SIG-M5 treated with dmso at 0.1 percent for 504 hours (cell line): ENCODE results near the gene GAL3ST2.
A peak's percentile ranks its signal among the peaks of the same experiment; 100 is the strongest.
"Not testable (repeated sequence)": the region's sequence is repeated elsewhere in the genome, so short reads cannot be mapped to it uniquely, and the experiment has no call there.

Experiments
- DNase-seq: peaks from one replicate; lab custom pipeline; 2025; ENCODE audit not compliant: unreplicated experiment; lab: John Stamatoyannopoulos, UW

Gene GAL3ST2

DNA sequence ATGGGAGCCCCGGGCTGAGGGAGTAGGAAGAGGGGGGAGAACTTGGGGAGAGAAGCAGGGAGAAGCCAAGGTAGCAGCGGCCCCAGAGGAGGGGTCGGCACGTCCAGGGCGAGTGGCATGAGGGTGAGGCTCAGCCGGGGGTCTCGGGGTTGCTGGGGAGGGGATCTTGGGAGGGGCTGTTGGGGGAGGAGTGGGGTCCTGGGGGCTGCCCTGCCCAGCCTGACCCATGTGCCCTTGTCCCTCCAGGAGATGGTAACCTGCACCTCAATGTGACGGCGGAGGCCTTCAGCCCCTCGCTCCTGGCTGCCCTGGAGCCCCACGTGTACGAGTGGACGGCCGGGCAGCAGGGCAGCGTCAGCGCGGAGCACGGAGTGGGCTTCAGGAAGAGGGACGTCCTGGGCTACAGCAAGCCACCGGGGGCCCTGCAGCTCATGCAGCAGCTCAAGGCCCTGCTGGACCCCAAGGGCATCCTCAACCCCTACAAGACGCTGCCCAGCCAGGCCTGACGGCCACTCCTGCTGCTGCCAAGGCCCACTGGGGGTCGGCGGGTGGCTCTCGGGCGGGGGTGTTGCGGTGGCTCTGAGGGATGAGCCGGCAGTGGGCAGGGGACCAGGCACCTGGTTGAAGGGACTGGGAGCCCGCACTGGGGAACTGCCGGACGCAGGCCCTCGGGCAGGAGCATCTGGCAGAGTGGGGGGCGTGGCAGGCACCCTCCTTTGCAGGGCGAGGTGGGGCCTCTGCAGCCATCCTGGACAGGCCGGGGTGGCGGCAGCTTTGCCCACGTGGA is 9.0 kb upstream of the GAL3ST2 start:
- no peak for DNase-seq

DNA sequence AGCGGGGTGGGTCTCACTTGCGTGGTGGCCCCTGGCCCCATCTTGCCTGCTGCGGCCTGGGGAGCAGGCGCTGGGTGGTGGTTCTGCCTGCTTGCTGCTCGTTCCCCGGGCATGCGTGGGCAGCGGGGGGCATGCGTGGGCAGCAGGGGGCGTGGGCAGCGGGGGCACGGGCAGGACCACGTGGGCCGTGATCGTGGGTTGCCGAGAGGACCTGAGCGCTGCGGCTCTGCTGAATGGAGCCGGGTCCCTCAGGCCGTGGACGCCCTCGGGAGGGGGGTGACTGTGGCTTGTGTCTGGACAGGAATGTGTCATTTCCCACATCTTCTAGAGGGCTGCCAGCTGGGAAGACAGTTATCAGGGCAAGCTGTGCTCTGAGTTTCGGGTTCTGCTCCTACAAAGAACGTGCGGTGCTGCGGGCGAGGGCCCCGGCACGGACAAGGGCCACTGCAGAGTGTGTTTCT is 8.3 kb upstream of the GAL3ST2 start:
- DNase-seq, result no peak

DNA sequence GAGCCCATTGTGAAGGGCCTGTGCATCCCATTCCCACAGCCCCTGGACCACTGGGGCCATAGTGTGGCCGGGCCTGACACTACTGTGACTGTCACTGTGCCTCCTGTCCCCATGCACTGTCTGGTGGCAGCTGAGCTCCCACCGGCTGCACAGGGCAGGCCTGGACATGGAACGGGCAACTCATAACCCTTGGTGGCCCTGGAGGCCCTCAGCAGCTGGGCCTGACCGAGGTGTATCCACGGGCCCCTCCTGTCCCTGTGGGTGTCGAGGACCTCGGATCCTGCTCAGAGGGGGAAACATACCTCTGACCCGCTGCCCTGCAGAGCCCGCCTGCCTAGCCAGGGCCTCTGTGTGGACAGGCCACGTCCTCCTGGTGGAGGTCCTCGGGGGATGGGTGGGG is 7.8 kb upstream of the GAL3ST2 start:
- DNase-seq, result no peak

DNA sequence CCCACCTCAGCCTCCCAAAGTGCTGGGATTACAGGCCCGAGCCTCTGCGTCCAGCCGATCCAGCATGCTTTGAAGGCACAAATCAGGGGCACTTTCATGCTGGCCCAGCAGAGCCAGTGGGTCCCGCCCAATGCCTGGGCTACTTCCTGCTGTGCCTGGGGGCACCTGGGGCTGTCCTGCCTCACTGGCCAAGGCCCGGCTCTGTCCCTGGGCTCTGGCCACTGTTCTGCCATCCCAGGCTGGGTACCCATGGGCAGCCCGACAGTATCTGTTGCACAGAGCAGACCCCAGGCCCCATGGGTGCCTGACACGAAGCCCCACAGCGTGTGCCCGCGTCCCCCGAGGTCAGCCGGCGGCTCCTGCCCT is 6.8 kb upstream of the GAL3ST2 start:
- DNase-seq, result no peak

DNA sequence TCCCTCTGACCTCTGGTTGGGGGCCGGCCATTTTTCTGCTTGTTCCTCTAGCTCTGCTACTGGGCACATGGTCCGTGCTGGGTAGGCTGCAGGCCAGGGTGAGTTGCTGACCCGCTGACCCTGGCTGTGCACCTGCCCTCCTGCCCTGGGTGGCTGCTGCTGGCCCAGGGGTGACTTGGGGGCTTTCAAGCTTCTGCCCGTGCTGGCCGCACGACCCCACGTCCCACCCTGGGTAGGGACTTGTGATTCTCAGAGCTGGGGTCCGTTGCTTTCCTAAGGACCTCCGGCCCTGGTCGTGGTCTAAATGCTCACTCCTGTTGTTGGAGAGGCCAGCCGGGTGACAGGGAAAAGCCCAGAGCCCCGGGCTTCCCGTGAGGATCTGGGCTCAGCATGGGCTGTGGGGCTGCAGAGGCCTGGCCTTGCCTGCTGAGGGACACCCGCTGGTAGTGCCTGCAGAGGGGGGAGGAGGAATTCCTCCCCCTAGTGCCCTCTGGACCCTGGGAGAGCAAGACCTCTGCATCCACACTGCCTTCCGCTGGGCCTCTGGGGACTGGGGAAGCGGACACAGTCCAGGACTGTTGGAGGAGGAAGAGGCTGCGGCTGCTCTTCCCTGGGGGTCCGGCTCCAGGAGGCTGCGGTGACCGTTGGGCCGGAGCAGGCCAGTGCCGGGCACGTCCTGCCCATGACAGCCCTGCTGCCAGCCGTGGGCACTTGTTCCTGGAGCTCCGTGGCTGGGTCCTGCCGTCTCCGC is 6.3 kb upstream of the GAL3ST2 start:
- no peak for DNase-seq

DNA sequence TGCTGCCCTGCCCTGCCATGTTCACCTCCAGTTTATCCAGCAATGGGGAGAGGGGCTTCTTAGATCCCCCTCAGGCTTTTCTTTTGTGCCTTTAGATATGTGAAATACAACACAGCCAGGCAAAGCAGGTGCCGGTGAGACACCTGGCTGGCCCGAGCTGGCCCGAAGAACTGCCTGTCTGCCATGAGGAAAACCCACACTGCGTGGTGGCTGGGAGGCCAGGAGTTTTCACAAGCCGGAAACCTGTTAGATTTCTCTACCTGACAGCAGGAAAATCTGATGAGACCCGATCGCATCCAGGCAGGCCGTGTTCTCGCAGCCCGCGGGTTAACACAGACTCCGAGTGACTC is 5.7 kb upstream of the GAL3ST2 start:
- no peak for DNase-seq

DNA sequence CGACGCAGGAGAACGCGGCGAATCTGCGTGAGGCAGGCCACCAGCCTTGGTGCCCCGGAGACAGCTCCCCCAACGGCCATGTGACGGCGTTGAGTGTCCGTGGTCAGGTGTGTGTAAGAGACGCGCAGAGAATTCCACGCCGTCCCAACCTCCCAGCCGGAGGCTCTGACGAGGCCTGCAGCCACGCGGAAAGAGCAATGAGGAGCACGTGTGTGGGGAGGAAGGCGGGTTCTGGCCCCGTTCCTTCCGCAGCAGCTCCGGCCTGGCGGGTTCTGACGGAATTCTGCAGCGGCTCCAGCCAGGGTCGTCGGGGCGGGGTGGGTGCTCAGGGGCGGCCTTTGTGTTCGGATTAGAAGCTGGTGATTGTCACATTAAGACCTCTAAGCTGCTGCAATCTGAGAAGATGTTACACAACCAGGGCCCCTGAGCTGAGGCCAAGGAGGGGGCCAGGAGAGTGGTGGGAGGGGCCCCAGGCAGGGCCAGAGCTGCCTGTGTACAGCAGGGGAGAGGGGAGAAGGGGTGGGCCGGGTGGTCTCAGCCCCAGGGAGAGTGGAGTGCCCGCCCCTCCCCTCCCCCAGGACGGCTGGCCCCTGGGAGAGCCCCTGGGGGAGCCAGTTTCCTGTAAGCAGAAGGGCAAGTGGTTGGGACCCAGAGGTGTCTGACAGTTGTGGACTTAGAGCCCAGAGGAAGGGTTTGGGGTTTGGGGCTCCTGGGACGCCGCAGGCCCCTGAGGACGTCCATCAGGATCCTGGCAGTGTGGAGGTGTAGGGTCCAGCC is 5.1 kb upstream of the GAL3ST2 start:
- DNase-seq, result peak; percentile 31

DNA sequence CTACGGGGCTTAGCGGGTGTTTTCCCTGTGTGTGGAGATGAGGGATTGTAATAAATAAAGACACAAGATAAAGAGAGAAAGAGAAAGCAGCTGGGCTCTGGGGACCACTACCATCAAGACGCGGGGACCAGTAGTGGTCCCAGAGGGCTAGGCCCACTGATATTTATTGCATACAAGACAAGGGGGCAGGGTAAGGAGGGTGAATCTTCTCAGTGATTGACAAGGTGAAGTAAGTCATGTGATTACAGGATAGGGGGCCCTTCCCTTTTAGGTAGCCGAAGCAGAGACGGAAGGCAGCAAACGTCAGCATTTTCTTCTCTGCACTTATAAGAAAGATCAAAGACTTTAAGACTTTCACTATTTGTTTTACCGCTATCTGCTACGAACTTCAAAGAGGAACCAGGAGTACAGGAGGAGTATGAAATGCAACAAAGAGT is 4.5 kb upstream of the GAL3ST2 start:
- no peak for DNase-seq

DNA sequence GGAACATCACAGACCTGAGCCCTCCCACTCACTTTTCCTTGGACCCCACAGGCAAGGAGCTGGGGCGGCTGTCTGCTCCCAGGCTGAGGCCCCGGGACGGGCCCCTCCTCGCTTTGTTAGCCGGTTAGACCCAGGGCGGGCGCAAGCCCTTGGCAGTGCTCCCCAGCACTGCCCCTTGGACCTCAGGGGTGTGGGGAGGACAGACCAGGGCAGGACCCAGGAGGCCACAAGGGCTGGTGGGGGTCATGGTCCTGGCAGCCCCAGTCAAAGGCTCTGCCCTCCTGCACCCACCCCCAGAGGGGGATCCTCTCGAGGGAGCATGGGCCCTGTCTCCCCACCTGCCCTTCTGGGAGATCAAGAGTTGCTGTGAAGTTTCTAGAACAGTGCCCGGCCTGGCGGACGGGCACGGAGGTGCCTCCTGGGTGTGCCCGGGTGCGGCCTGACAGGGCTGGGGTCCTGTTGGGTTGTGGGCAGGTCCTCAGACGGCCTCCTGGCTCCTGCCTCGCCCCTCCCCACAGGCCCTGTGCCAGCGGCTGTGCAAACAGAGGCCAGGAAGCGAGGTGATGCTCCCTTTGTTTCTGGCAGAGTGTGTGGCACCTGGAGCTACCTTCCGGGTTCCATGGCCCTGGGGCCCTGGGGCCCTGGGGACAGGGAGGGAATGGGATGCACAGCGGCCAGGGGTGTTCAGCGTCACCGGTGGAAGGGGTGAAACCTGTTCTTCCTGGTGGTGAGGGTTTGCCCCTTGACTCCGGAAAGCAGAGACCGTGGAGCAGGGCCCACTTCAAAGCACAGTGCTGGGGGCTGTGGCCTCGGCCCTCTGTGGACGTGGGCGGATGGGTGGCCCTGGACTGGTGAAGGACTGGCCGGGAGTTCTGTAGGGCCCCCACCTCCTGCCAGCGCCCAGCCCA is 2.9 kb upstream of the GAL3ST2 start:
- peak; percentile 15 for DNase-seq

DNA sequence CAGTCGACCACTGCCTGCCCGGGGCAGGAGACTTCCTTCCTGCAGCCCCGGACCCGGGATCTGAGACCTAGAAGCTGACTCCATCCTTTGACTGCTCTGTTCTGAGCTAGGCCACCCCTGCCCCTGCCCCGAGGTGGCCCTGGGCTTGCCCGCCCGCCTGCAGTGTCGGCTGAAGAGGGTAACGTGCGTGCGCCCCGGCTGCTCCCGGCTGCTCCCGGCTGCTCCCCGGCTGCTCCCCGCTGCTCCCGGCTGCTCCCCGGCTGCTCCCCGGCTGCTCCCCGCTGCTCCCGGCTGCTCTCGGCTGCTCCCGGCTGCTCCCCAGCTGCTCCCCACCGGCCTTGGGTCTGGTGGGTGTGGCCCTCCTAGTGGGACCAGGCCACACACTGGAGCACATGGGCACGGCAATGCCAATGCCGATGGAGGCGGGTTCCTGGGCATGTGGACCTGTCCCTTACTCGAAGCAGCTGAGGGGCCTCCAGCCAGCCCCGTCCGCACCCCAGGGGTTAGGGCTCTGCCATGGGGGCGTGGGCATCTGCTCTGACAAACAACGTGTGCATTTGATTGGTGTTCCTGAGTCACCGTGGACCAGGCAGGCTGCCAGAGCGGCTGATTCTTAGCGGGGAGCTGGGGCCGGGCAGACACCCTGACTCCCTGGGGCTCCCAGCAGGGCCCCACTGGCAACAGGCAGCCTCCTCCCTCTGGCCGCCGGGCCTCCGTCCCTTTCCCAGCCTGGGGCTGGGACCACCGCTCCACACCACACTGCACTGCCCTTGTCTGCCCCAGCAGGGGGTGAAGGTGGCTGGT is 2.0 kb upstream of the GAL3ST2 start:
- DNase-seq, result no peak

DNA sequence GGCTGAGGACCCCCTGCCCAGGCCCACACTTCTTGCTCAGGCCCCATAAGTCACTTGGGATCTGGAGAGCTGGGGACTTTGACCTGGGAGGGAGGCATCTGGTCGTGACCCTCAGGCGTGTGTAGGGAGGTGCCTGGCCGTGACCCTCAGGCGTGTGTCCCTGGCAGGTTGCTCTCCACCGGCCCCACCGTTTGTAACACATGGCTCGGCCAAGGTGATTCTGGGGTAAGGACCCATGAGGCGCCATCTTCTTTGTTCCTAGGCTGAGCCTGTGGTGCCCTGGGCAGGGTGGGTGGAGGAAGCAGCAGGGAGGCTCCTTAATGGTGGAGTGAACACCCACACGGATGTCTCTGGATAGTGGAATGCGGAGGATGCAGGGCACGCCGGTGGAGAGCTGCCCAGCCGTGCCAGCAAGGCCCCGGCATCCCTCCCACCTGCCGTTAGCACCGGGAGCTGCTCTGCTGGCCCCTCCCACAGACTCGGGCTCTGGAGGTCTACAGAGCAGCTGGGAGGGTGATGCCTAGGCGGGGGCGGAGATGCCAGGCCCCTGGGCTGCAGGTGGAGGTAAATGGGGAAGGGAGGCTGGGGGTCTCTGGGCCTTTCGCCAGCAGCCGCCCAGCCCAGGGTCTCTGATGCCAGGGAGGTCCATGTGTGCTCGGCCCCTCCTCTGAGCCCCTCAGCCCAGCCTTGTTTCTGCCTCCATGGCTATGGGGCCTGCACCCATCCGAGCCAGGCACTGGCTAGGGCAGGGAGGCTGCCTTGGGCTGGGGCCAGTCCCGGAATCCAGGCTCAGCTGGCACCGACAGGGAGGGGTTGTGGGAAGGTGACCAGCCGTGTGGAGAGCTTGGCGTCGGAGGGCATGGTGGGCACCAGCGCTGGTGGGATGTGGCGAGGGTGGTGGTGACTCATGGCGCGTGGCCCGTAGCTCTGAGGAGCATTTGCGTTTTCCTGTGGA is 1.1 kb upstream of the GAL3ST2 start:
- no peak for DNase-seq

DNA sequence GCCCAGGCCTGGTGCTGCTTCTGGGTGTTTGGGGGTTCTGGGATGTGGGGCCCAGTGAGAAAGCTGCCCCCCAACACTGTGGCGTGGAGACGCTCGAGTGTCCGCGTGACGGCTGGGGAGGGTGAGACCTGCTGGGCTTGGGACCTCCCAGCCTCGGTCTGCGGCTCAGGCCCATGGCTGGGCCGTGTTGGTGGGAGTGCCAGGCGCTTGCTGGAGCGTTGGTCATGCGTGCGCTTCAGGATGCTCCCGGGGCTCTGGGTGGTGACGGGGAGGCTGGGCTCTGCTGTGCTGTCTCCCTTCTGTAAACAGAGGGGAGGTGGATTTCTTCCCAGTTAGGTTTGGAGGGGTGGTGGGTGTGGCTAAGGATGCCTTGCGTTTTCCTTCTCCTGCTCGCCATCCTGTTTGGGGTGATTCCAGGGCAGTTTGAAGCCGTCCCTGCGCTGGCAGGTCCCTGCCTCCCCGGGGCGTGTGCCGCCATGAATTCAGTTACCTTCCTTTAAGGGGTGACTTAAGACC is 606 bp downstream of the GAL3ST2 start:
- no peak for DNase-seq

DNA sequence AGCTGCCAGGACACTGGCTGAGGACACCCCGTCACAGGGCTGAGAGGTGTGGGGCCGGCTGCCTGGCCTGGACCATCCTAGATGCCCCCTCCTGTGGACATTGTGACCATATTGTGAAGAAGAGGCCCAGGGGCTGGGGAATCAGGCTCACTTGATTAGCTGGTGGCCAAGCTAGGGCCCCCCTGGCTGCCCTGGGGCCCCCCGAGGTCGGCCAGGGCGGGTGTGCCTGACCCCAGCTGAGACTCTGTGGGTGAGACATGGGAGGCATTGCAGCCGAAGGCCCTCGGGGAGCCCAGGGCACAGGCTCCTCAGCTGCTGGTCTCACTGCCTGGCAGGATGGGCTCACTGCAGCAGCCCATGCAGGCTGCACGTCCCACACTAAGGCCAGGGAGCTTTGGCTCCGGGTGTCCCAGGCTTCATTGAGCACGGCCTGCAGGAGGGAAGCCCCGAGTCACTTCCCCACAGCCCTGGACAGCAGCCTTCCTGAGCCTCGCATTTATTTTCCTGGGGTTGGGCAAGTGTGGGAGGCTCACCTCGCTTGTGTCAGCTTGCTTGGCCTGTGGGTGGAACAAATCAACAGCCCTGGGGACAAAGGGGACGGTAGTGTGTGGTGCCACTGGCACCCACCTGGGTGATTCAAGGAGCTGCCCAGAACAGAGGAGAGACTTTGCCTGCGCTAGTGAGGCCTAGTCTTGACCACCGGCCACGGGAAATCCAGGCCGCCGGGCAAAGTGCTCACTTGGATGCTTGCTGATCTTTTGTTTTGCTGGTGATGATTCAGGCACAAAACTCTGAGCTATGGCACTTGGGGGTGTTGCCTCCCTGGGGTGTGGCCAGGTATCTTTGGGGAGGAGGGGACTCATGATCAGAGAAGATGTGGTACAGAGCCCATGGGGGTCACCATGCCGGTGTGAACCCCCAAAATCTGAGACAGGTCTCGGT is 1.3 kb downstream of the GAL3ST2 start:
- DNase-seq, result no peak

DNA sequence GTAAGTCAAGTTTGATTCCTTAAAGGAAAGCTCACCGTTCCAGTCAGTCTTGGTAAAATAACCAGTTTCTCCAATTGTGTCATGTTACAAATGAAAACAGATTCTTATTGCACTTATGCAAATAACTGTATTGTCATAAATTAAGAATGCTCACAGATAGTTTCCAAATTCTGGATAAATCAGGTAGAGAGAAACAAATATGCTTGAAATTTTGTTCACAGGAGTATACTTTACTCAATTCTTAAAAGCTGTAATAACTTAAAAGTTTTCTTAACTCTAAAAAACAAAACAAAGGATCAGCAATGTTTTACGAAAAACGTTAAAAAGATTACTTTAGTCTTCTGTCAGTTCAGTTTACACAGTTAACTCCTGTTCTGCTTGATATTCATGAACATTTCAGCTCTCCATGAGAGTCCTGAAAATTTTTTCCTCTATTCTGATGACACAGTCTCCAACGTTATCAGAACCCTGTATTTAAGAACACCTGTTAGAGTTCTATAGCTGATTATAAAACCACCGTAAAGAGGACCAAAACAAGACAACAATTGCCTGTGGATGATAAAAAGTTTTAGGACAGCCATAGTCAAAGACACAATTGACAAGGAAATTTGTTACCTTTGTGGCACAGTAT is 4.4 kb downstream of the GAL3ST2 start:
- DNase-seq, result no peak

DNA sequence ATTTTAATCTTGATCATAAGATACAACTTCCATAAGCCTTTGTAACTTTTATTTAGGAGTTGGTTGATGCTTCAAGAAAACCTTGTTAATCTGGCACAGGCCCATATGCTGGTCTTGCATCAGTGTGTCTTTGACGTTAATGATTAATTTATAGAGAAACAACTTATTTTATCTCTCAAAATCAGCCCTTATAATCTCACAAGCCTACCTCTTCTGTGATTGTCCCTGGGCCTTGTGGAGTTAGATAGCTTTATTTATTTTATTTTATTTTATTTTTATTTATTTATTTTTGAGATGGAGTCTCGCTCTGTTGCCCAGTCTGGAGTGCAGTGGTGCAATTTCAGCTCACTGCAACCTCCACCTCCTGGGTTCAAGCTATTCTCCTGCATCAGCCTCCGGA is 5.4 kb downstream of the GAL3ST2 start:
- not testable (repeated sequence) for DNase-seq

DNA sequence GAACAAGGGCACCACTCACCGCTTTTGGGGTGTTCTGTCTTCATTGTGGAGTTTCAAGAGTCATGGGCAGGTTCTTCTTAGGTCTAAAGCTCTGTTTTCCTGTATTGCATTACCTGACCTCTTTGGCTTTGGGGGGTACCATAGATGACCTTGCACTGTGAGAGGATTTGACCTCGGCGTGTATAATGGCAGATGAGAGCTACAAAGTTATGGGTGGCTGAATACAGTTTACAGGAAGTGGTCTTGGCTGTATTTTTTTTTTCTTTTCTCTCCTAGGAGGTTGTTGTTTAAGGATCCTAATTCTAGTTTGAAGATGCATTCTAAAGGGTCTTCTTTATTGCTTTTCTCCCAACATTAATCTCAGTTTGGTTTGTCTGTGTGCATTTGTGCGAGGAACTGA is 11.5 kb downstream of the GAL3ST2 start:
- DNase-seq, result no peak

DNA sequence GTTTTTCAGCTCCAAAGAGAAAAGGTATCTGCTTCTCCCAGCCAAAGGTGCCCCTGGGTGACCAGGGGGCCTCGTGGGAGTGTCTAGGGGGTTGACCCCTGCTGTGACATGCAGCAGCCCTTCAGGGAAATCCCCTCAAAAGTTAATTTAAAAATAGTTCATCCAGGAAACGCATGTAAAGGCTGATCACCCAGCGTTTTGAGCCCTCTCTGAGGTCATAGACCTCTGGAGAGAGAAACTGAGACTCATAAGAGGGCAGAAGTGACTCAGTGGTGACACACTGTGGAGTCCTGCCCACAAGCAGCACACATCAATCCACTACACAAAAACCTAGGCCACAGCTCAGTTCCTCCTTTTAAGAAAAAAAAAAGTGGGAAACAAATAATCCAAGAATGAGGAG is 11.9 kb downstream of the GAL3ST2 start:
- DNase-seq, result no peak
